K562 treated with DMSO at 1 percent for 48 hours (cell line): ENCODE results near the gene CSTPP1. TPM values are rescaled to one million over a fixed set of nuclear protein-coding genes. Genes with fewer than 3 reads are reported as not detected.

ENCODE experiments used
- total RNA-seq: library from RNA; unstranded; fragments of 300-600 nt; gene quantifications from 2 replicates; pipeline ENCODE4 v1.2.3, GENCODE V29; 2022; ENCODE audit warnings: low replicate concordance; ENCODE audit errors: extremely low read depth

The CSTPP1 gene, protein sequence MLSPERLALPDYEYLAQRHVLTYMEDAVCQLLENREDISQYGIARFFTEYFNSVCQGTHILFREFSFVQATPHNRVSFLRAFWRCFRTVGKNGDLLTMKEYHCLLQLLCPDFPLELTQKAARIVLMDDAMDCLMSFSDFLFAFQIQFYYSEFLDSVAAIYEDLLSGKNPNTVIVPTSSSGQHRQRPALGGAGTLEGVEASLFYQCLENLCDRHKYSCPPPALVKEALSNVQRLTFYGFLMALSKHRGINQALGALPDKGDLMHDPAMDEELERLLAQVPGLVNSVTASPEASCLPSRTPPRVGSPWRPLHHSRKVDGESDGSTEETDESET
- total RNA-seq: not detected in 2 replicates

DNA sequence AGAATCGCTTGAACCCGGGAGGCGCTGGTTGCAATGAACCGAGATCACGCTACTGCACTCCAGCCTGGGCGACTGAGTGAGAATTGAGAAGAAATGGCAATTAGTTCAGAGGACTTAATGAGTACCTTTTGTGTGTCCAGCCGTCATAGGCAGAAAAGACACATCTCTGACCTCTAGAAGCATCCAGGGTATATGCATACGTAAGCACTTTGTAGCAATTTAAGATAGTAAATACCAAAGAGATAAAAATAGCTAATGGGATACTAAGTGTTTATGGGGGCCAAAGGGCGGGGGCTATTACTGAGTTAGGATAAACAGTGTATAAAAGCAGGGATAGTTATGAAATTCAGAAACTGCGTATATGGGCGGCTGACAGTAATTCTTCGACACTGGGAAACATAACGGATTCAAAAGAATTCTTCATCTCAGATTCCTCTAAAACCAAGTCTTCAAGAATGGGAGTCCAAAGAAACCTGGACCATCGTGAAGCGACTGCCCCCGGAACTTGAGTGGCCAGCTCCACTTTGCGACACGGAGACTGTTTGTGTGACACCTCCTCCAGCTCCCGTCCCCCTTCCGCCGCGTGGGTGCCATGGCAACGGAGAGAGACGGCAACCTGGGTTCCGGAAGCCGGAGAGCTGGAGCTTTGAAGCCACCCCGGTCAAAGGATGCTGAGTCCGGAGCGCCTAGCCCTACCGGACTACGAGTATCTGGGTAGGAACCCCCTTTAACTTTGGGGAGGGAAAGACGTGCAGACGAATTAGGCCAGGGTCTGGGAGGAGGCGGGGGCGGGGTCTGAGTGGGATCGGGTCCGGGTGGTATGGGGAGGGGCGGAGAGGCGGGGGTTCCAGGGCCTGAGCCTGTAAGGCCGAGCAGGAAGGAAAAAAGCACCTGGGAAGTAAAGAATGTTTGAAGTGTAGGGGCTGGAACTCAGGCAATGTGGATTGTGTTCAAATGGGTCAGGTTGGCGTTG lies at the start of gene CSTPP1:
TSS of gene CSTPP1 (plus strand) at position 624 of the 973 bp plus-strand sequence. CDS start at position 669, 45 bp downstream.

DNA sequence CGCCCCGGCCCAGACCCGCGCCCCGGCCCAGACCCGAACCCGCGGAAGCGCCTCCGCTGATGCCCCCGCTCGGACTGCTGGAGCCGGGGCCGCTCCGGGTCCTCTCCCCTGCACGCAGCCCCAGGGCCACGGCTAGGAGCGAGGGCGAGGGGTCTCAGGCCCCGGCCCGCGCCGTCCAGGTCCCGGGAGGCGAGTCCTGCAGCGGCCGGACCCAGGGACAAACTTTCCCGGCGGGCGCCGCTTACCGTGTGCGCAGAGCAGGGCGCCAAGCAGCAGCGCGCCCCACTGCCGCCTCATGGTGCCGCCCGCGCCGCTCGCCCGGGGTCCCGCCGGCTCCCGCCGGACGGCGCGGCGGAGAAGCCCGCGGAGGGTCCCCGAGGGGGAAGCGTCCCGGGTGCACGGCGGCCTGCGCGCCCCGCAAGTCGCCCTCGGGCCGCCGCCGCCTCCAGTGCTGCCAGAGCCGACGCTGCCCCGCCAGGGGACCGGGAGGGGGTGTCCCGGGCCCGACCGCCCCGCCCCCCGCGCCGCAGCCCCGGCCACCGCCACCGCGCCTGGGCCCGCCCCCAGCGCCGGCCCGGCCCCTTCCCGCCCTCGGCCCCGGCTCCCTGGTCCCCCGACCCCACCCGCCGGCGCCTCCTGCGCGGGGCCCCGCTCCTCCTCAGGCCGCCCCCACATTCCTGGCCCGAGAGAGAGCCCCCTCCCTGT lies 18.3 kb upstream of the CSTPP1 start, which contains the start of gene LRP4:
TSS of gene LRP4 (minus strand) at position 468 of the 705 bp plus-strand sequence. CDS start at position 297, 171 bp downstream.

DNA sequence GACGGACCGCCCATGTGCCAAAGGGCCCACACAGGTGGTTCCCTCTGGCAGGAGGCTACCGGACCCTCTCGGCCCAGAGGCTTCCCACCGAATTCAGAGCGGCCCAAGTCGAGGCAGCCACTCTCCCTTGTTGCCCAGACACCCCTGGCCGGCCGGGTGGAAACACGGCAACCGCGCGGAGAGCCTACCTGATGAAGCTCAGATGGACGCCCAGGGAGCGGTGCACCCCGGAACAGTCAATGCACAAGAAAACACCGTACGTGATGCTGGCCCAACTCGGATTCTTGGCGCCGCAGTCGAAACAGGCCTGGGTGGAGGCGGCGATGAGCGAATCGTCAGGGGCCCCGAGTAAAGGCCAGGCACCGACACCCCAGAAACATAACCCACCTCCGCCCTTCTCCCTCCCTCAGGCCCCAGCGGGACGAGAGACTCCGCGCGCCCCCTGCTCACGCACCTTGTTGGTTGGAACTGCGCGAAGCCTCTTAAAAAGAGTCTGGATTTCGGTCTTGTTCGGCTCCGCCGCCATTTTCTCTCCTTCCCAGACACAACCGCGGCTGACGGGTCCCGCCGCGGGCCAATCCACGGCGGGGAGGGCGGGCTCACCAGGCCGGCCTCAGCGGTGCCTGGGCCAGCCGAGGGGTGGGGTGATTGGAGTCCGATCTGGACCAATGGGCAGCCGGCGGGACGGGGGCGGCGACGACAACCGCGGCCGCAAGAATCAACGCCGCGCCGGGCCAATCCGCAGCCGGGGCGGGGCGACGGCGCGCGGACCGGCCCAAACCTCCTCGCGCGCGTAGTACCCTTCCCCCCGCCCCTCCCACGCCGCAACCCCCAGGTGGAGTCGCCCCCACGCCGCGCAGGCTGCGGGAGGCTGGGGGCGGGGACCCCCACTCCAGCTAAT lies 240.0 kb downstream of the CSTPP1 start, which contains the start of gene ARFGAP2:
TSS of gene ARFGAP2 (minus strand) at position 552 of the 901 bp plus-strand sequence. CDS start at position 526, 26 bp downstream.

DNA sequence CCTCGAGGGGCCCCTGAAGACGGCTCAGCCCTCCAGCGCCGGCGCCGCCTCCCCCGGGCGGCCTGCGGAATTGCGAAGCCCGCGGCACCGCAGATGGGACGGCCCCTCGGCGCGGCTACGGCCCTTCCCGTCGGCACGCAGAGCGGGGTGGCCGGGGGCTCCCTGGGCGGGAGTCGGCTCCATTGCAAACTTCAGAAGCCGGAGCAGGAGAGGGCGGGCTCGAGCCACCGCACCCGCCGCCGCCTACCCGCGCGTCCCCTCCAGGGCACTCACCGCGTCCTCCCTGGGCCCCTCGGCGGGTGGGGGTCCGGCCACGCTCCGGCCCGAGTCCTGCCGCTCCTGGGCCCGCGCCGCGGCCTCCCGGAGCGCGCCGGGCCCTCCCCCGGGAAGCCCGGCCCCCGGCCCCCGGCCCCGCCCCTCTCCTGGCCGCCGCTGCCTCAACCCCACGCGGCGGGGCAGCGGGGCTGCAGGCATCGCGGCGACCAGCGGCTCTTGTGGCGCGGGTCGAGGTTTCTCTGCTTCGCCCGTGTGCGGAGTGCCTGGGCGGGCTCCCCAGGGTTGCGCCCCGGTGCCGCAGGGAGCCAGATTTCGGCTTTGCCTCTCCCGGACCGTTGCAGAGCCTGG lies 249.6 kb downstream of the CSTPP1 start, which contains the start of gene PACSIN3:
TSS of gene PACSIN3 (minus strand) at position 359 of the 624 bp plus-strand sequence. CDS start 3,707 bp downstream, outside the sequence.

Other genes starting within 250 kb of the CSTPP1 start
- not detected in 2 replicates for gene ARHGAP1, start 236.1 kb upstream of the CSTPP1 start, total RNA-seq
- gene ZNF408, start 235.7 kb upstream of the CSTPP1 start, total RNA-seq: not detected in 2 replicates
- not detected in 2 replicates for gene F2, start 217.5 kb upstream of the CSTPP1 start, total RNA-seq
- 109 TPM in 1 of 2 replicates, not detected in the other for gene CKAP5, start 90.5 kb upstream of the CSTPP1 start, total RNA-seq
- not detected in 2 replicates for gene LRP4, start 18.2 kb upstream of the CSTPP1 start, total RNA-seq
- 766 TPM in 1 of 2 replicates, not detected in the other for gene ARFGAP2, start 240.1 kb downstream of the CSTPP1 start, total RNA-seq
- gene PACSIN3, start 249.7 kb downstream of the CSTPP1 start, total RNA-seq: not detected in 2 replicates